HepG2 (cell line): ENCODE data around the gene ICAM5. TPM values are rescaled to one million over a fixed set of nuclear protein-coding genes. Genes with fewer than 3 reads are reported as not detected.

Experiments used
- ATF7 ChIP-seq, 2 experiments: fragments of 450-650 bp in 1 of 2; sonication (generic) in 1 of 2; formaldehyde crosslinking in 1 of 2; IDR thresholded peaks; 2 replicates each; pipeline versions ENCODE4 v1.4.0 to v1.6.1; 2016 to 2020; ENCODE audit warnings: antibody characterized with exemption in 1 of 2, mild to moderate bottlenecking in 1 of 2, missing genetic modification reagents in 1 of 2
- CREB3 ChIP-seq: sonication (generic); formaldehyde crosslinking; IDR thresholded peaks from 2 replicates; pipeline ENCODE4 v1.5.0; 2020; ENCODE audit warnings: missing genetic modification reagents
- GFI1 ChIP-seq: sonication (generic); formaldehyde crosslinking; IDR thresholded peaks from 2 replicates; pipeline ENCODE4 v1.5.0; 2020; ENCODE audit warnings: missing genetic modification reagents, mild to moderate bottlenecking, borderline replicate concordance
- HCFC1 ChIP-seq: fragments of 150-350 bp; IDR thresholded peaks from 2 replicates; pipeline ENCODE4 v1.6.1; 2014; ENCODE audit warnings: low read depth, low read length
- HOXA3 ChIP-seq: sonication (generic); formaldehyde crosslinking; IDR thresholded peaks from 2 replicates; pipeline ENCODE4 v1.5.0; 2020; ENCODE audit warnings: missing genetic modification reagents
- MAZ ChIP-seq, 2 experiments: sonication (generic) in 1 of 2; formaldehyde crosslinking in 1 of 2; IDR thresholded peaks; 2 replicates each; pipeline versions ENCODE4 v1.5.0 to v1.6.1; 2012 to 2020; ENCODE audit warnings: low read depth in 2 of 2, mild to moderate bottlenecking in 2 of 2, borderline replicate concordance in 1 of 2, improper control_type of control experiment in 1 of 2, low read length in 1 of 2, missing genetic modification reagents in 1 of 2, moderate library complexity in 1 of 2
- NFKB2 ChIP-seq: sonication (generic); formaldehyde crosslinking; IDR thresholded peaks from 2 replicates; pipeline ENCODE4 v1.4.0; 2020; ENCODE audit warnings: missing genetic modification reagents, borderline replicate concordance
- PLRG1 ChIP-seq: fragments of 450-650 bp; conservative IDR thresholded peaks from 2 replicates; pipeline ENCODE4 v1.6.1; 2016
- SALL1 ChIP-seq: sonication (generic); formaldehyde crosslinking; IDR thresholded peaks from 2 replicates; pipeline ENCODE4 v1.8.0; 2022; ENCODE audit warnings: mild to moderate bottlenecking, missing genetic modification reagents
- SSRP1 ChIP-seq: IDR thresholded peaks from 2 replicates; pipeline ENCODE4 v1.6.1; 2016; ENCODE audit warnings: control low read depth
- STAG1 ChIP-seq: sonication (generic); formaldehyde crosslinking; IDR thresholded peaks from 2 replicates; pipeline ENCODE4 v1.4.0; 2020; ENCODE audit warnings: missing genetic modification reagents
- TFDP2 ChIP-seq: sonication (generic); formaldehyde crosslinking; IDR thresholded peaks from 2 replicates; pipeline ENCODE4 v1.4.0; 2020; ENCODE audit warnings: missing genetic modification reagents
- ZBTB14 ChIP-seq: sonication (generic); formaldehyde crosslinking; IDR thresholded peaks from 2 replicates; pipeline ENCODE4 v1.4.0; 2020; ENCODE audit warnings: missing genetic modification reagents
- ZBTB2 ChIP-seq: sonication (generic); formaldehyde crosslinking; IDR thresholded peaks from 2 replicates; pipeline ENCODE4 v1.8.0; 2022; ENCODE audit warnings: low read depth, missing genetic modification reagents
- ZNF446 ChIP-seq: sonication (generic); formaldehyde crosslinking; IDR thresholded peaks from 2 replicates; pipeline ENCODE4 v1.5.0; 2020; ENCODE audit warnings: mild to moderate bottlenecking, missing genetic modification reagents
- ZNF598 ChIP-seq: sonication (generic); formaldehyde crosslinking; IDR thresholded peaks from 2 replicates; pipeline ENCODE4 v1.5.1; 2020; ENCODE audit warnings: mild to moderate bottlenecking, missing genetic modification reagents, borderline replicate concordance
- ZNF772 ChIP-seq: sonication (generic); formaldehyde crosslinking; IDR thresholded peaks from 2 replicates; pipeline ENCODE4 v1.5.0; 2020; ENCODE audit warnings: mild to moderate bottlenecking, missing genetic modification reagents
- polyA plus RNA-seq, 8 experiments: library from polyadenylated mRNA; depleted of rRNA in 3 of 8; stranded (reverse) in 7 of 8; unstranded in 1 of 8; fragments of >200 nt; fragmentation: Illumina TruSeq in 4 of 8; extraction: Trizol in 4 of 8; gene quantifications; 2 replicates each; pipeline versions ENCODE4 v1.2.1 to v1.2.3, GENCODE V29; 2011 to 2016; ENCODE audit warnings: low read depth in 4 of 8, missing spikeins in 1 of 8, mixed read lengths in 1 of 8; ENCODE audit not compliant: insufficient read depth in 1 of 8
- total RNA-seq, 5 experiments: library from RNA; depleted of rRNA; stranded (reverse); fragments of >200 nt; fragmentation: Illumina TruSeq; extraction: Trizol; gene quantifications; 2 replicates each; pipeline ENCODE4 v1.2.3, GENCODE V29; 2016; ENCODE audit warnings: low read depth in 1 of 5
- TF ChIP-seq, protein P1 (sequence below): IDR thresholded peaks from 2 replicates; pipeline ENCODE4 v1.6.1; 2016; ENCODE audit warnings: missing compliant biosample characterization, missing genetic modification reagents, borderline replicate concordance

The ICAM5 gene
- total and polyA plus RNA-seq, 2 of the 13 experiments (the other 11 are each of a cell fraction or from before 2014, with no cell fraction given), result 0.46 to 1.6 TPM

GRCh38 chr19:10295305-10295846 lies 5.6 kb downstream of the ICAM5 start (continued):
- TF ChIP-seq, protein P1, sequence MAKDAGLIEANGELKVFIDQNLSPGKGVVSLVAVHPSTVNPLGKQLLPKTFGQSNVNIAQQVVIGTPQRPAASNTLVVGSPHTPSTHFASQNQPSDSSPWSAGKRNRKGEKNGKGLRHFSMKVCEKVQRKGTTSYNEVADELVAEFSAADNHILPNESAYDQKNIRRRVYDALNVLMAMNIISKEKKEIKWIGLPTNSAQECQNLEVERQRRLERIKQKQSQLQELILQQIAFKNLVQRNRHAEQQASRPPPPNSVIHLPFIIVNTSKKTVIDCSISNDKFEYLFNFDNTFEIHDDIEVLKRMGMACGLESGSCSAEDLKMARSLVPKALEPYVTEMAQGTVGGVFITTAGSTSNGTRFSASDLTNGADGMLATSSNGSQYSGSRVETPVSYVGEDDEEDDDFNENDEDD, result peak; percentile 43; the same call in 1 of the 2 replicates
- TF ChIP-seq ZNF446 (no peak), NFKB2 (CRISPR knock-in tag) (peak; percentile 17; the same call in 1 of the 2 replicates), HOXA3 (CRISPR knock-in tag) (peak; percentile 57), TFDP2 (CRISPR knock-in tag) (no peak), GFI1 (CRISPR knock-in tag) (no peak), ZBTB2 (no peak), MAZ (IDR thresholded peaks at IDR 0.05; ENCODE audit: borderline replicate concordance, low read depth, low read length) (no peak), MAZ (CRISPR knock-in tag; IDR thresholded peaks at IDR 0.05; ENCODE audit: low read depth) (no peak), ZNF772 (no peak), PLRG1 (no peak), HCFC1 (no peak), CREB3 (CRISPR knock-in tag) (no peak), ZNF598 (CRISPR knock-in tag) (no peak), ATF7 (IDR thresholded peaks at IDR 0.05) (no peak), ATF7 (CRISPR knock-in tag; IDR thresholded peaks at IDR 0.05) (no peak), STAG1 (CRISPR knock-in tag) (no peak), SSRP1 (no peak), ZBTB14 (CRISPR knock-in tag) (peak; percentile 65; the same call in 1 of the 2 replicates), SALL1 (CRISPR knock-in tag) (no peak)
